GM13977 (cell line): ENCODE measurements around the gene SPAG7.
"Not testable (repeated sequence)": the region's sequence is repeated elsewhere in the genome, so short reads cannot be mapped to it uniquely, and the experiment has no call there.

ENCODE experiments used
- DNase-seq: peaks from one replicate; pipeline ENCODE4 v3.0.0; 2012; ENCODE audit warnings: low spot score
- in situ Hi-C: fragments of 300-500 bp; cut with MboI; formaldehyde crosslinking; loops from one replicate; pipeline ENCODE4 v1.12.0; 2022; ENCODE audit warnings: low sequenced_read_pairs, low pct_unique_long_range_greater_than_20kb, mixed read lengths, inconsistent platforms; ENCODE audit not compliant: unreplicated experiment
- TF ChIP-seq, protein P1 (sequence below): IDR thresholded peaks from 2 replicates; pipeline ENCODE4 v1.5.1; 2012; ENCODE audit warnings: mild to moderate bottlenecking, control low read depth; ENCODE audit not compliant: insufficient read depth; ENCODE audit errors: extremely low read depth, missing control alignments

SPAG7 gene

DNA sequence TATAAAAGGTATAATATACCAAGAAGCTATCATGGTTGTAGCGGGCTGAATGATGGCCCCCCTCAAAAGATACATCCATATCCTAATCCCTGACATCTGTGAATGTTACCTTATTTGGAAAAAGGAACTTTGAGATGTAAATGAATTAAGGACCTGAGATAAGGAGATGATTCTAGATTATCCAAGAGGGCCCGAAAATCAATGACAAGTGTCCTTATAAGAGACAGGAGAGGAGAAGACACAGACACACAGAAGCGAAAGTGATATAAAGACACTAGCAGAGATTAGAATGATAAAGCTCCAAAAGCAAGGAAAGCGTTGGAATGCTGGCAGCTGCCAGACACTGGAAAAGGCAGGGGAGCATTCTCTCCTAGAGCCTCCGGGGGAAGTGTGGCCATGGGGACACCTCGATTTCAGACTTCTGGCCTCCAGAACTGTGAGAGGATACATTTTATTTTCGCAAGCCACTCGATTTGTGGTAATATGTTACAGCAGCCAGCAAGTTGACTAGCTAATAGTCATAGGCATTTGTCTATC lies 48.0 kb downstream of the SPAG7 start:
- no peak for DNase-seq
- in situ Hi-C loops, result no loop called here
- TF ChIP-seq, protein P1, sequence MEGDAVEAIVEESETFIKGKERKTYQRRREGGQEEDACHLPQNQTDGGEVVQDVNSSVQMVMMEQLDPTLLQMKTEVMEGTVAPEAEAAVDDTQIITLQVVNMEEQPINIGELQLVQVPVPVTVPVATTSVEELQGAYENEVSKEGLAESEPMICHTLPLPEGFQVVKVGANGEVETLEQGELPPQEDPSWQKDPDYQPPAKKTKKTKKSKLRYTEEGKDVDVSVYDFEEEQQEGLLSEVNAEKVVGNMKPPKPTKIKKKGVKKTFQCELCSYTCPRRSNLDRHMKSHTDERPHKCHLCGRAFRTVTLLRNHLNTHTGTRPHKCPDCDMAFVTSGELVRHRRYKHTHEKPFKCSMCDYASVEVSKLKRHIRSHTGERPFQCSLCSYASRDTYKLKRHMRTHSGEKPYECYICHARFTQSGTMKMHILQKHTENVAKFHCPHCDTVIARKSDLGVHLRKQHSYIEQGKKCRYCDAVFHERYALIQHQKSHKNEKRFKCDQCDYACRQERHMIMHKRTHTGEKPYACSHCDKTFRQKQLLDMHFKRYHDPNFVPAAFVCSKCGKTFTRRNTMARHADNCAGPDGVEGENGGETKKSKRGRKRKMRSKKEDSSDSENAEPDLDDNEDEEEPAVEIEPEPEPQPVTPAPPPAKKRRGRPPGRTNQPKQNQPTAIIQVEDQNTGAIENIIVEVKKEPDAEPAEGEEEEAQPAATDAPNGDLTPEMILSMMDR, result no peak

DNA sequence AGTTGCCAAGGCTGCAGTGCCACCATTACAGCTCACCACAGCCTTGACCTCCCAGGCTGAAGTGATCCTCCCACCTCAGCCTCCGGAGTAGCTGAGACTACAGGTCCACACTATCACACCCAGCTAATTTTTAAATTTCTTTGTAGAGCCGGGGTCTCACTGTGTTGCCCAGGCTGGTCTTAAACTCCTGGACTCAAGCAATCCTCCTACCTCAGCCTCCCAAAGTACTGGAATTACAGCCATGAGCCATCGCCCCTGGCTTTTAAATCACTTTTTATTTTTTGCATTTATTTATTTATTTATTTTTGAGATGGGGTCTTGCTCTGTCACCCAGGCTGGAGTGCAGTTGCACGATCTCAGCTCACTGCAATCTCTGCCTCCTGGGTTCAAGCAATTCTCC lies 53.1 kb downstream of the SPAG7 start:
- DNase-seq, in situ Hi-C loops: not testable (repeated sequence)

DNA sequence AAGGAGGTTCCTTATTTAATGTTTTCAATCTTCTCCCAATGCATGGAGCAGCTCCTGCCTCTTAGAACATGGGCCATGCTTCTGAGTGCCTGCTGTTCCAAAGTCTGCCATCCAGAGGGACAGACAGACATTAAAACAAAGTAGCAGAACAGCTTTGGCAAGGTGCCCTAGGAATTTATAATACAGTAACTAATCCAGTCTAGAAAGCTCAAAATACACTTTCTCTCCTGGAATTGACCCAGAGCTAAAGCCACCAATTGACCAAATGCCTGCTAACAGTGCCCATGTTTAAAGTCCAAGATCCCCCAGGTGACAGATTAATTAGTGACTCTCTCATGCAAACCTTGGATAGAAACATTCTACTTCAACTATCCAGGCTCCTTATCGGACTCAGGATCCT lies 53.6 kb downstream of the SPAG7 start:
- TF ChIP-seq, protein P1, result no peak
- in situ Hi-C loops, result no loop called here
- DNase-seq, result no peak
